ENCODE results near the gene SURF6.
"Not testable (repeated sequence)": the region's sequence is repeated elsewhere in the genome, so short reads cannot be mapped to it uniquely, and the experiment has no call there.

Gene SURF6

DNA sequence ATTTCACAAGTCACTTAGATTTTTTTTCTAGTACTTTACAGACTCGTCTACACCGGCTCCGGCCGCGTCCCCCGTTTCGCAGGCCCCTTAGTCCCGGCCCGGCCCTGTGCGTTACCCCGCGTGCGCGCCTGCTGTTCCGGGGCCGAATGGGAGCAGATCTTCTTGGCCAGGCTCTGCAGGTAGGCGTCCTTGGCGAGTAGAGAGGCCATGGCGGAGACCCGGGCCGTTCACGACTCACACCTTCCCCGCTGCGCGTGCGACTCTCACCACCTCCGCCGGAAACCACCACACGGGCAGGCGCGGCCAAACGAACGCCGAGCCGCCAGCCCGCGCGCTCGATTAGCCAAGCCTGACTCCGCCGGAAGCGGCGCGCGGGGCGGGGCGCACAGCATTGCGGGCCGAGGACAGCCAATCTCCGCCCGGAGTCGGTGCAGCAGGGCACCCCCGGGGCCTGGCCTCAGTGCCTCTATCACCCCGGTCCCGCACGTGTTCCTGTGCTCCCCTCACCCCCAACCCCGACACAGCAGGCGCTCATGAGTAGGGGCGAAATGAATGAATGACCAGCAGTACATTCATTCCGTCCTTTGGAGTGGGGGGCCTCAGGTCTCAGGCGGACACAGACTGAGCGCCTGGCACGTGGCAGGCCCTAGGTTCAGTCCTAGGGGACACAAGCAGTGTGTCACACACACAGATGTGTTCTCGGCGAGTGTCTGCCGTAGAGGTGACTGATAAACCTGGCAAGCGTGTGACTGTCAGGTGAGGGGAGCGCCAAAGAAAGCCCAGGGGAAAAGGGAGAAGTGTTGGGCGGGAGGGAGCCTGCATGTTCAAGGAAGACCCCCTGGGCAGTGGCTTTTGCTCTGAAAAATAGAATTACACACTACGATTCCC lies at the start of gene SURF6:
TSS of gene SURF6 (minus strand) at position 265 of the 888 bp plus-strand sequence. CDS start at position 209, 56 bp downstream.
- DNase-seq: peak; percentile 97

DNA sequence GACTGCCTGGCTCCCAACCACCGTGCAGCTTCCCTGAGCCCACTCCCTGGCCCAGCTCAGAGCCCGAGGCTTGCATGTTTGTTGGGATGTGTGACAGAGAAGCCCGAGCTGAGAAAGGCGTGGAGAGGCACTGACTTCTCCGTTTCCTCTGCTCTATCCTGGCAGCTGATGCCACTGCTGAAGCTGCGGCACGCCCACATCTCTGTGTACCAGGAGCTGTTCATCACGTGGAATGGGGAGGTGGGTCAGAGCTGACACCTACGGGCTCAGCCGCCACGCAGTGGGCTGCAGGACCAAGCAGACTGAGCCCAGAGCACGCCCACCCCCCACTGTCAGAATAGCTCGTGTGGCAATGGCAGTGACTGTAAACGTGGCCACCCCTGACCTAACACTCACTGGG lies 49.5 kb upstream of the SURF6 start:
- no peak for DNase-seq

GRCh38 chr9:133384736-133385321 lies 48.8 kb upstream of the SURF6 start:
- DNase-seq: no peak

- DNase-seq: no peak
Measured at GRCh38 chr9:133383438-133383837, 47.5 kb upstream of the SURF6 start.

DNA sequence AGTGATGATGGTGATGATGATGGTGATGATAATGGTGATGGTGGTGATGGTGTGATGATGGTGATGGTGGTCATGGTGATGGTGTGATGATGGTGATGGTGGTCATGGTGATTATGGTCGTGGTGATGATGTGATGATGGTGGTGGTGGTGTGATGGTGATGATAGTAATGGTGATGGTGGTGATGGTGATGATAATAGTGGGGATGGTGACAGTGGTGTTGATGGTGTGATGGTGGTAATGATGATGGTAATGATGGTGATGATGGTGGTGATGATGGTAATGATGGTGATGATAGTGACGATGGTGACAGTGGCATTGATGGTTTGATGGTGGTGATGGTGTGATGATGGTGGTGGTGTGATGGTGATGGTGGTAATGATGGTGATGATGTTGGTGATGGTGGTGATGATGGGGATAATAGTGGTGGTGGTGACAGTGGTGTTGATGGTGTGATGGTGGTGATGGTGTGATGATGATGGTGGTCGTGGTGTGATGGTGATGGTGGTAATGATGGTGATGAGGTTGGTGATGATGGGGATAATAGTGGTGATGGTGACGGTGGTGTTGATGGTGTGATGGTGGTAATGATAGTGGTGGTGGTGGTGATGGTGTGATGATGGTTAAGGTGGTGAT lies 46.6 kb upstream of the SURF6 start:
- DNase-seq: no peak

DNA sequence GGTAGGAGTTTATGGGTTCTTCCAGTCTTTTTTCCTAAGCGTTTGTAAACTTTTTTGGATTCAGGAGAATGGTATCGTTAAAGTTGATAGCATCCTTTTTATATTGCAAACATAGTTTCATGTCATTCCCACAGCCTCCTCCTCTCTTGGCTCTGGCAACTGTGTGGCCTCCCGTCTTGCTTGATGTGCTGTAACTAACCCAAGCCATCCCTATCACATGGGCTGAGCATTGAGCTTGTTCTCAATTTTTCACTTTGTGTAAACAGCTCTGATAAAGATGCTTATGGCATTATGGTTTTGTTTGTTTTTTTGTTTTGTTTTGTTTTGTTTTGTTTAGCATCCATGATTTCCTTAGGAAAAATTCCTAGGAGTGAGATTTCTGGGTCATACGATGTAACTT lies 44.7 kb upstream of the SURF6 start:
- no peak for DNase-seq

GRCh38 chr9:133379153-133380086 lies 43.4 kb upstream of the SURF6 start:
- DNase-seq: no peak

DNA sequence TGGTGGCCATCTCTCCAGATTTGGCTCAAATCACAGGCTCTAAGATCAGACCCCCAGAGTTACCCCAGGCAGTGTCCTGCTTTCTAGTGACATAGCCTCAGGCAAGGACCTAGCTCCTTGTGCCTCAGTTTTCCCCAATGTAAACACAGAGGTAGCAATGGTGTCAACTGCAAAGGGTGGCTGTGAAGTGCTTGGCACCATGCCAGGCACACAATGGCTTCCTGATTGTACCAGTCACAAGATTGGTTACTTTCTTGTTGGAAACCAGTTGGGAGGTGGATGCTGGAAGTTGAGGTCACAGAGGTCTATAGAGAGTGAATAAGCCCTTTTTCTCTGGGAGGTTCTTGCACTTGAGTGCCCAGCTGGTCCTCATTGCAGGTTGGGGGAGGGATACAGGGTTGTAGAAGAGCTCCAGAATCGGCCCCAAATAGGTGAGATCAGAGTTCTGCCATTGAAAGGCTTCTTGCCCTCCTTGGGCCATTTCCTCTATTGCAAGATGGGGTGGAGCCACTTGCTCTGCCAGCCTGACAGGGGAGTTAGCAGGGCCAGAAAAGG lies 42.5 kb upstream of the SURF6 start:
- DNase-seq: no peak

- DNase-seq: no peak
Measured at GRCh38 chr9:133377721-133378216, 41.8 kb upstream of the SURF6 start.

DNA sequence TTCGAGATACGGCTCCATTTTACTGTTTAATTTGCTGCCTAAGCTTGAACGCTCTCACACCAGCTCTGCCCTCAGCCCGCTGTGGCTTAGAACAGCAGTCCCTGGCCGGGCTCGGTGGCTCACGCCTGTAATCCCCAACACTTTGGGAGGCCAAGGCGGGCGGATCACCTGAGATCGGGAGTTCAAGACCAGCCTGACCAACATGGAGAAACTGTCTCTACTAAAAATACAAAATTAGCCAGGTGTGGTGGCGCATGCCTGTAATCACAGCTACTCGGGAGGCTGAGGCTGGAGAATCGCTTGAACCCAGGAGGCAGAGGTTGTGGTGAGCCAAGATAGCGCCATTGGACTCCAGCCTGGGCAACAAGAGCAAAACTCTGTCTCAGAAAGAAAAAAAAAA lies 41.3 kb upstream of the SURF6 start:
- DNase-seq: not testable (repeated sequence)

DNA sequence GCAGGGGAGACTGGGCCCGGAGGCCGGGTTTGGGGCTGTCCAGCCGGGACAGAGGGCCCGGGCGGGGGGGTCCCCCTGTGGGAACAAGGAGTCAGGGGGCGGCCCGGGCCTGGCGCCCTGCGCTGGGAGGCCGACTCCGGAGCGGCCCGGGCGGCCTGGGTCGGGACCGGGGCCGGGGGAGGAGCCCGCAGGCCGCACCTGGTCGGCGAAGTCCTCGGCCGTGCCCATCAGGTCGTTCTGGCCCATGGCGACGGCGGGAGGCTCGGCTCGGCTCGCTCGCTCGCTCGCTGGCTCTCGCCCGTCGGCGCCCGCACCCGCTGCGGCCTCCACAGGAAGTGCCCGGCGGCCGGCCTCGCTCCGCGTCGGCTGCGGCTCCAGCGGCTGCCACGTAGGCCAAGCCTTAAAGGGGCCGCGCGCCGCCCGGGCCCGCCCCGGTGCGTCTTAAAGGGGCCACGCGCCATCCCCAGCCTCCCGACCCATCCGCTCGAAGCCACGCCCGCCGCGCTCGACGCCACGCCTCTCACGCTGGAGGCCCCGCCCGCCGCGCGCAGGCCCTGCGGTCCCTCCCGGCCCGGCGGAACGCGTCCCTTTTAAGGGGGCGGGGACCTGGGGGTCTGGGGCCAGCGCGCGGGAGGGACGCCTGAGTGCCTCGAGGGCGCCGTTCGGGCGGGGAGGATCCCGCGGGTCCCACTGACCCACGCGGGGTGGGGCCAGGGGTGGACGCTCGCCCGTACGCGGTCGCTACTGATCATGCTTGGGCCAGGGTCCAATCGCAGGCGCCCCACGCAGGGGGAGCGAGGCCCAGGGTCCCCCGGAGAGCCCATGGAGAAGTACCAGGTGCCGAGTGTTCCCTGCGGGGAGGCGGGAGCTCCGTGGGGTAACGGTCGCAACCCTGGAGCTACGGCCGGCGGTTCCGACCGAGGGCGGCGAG lies 40.0 kb upstream of the SURF6 start, which contains the start of the genes STKLD1 and SURF4:
TSS of gene STKLD1 (plus strand) at position 643 of the 931 bp plus-strand sequence. CDS start at position 751, 108 bp downstream.
TSS of gene SURF4 (minus strand) at position 337 of the 931 bp plus-strand sequence. CDS start at position 246, 91 bp downstream.
- peak; percentile 98 for DNase-seq

- DNase-seq: peak; percentile 67
Measured at GRCh38 chr9:133375116-133375723, 39.2 kb upstream of the SURF6 start.

DNA sequence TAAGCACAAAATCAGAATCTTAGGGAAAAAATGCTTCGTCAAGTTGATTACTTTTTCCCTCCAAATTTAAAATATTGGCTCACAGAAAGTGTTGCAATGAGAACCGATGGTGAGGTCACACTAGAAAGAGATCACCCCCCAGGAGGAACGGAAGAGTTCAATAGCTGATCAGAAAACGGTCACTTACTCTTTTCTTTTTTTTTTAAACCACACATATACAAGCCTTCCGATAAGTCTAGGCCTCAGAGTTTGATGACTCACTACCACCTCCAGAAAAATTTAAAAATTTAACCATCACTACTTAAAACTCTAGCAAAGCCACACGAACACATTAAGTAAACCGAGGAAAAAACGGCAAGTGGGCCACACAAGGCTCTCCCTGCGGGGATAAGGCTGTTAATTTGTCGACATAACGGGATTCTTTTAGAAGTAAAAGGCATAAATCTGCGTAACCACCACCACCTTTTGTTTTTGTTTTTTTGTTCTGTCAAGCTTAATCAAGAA lies 38.7 kb upstream of the SURF6 start:
- peak; percentile 77 for DNase-seq

DNA sequence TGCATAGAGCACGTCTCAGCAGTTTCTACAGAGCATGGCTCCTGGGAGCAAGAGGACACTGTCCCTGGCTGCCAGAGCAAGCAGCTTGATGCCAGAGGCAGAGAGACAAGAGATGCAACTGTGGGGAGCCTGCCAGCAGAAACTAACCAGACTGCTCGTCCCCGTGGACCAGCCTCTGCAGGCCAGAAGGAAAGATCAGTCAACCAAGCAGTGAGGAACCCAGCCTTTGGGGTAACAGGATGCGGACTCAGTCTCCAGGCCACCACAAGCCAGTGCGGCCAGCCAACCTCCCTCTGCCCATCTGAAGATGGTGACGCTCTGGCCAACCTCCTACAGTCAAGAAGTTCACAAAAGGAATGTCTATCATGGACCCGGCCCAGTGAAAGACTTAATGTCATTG lies 36.2 kb upstream of the SURF6 start:
- no peak for DNase-seq

- DNase-seq: peak; percentile 73
Measured at GRCh38 chr9:133371261-133371711, 35.3 kb upstream of the SURF6 start.

GRCh38 chr9:133370685-133371084 lies 34.7 kb upstream of the SURF6 start:
- DNase-seq: no peak

GRCh38 chr9:133369933-133370332 lies 33.9 kb upstream of the SURF6 start:
- DNase-seq: no peak

- DNase-seq: no peak
Measured at GRCh38 chr9:133369422-133369821, 33.4 kb upstream of the SURF6 start.

- DNase-seq: no peak
Measured at GRCh38 chr9:133368249-133368881, 32.4 kb upstream of the SURF6 start.

Measured in hematopoietic multipotent progenitor cell treated with erythropoietin and hydrocortisone succinate and interleukin-3 and kit ligand, for 4 days (in vitro differentiated cells).